CMK (cell line): Measurements from ENCODE around the gene PPA1.
"Not testable (repeated sequence)": the region's sequence is repeated elsewhere in the genome, so short reads cannot be mapped to it uniquely, and the experiment has no call there.

Experiments
- DNase-seq: peaks from one replicate; pipeline ENCODE4 v3.0.0-alpha.2; 2010; ENCODE audit warnings: low read depth

The PPA1 gene

GRCh38 chr10:70233109-70233938, at the start of gene PPA1:
Gene PPA1 (minus strand): TSS chr10:70233429. CDS start chr10:70233327, 102 bp downstream.
- peak; percentile 88 for DNase-seq

DNA sequence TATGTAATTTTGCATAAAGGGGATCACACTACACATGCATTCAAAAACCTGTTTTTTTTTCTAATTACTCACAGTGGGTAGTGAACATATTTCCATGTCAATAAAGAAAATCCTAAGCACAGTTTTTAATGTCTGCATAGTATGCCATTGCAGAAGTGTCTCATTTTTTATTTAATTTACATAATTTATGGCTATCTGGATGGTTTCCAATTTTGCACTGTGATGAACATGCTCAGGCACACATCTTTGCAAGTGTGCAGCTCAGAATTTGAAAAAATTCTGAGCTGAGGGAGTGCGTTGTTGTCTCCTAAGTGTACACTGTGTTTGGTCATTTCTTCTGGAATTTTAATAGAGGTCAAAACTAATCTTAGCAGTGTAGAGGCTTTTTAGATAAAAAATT, 48.4 kb upstream of the PPA1 start:
- no peak for DNase-seq

GRCh38 chr10:70280099-70280498, 46.9 kb upstream of the PPA1 start:
- DNase-seq = no peak

GRCh38 chr10:70277396-70278030, 44.3 kb upstream of the PPA1 start:
- no peak for DNase-seq

DNA sequence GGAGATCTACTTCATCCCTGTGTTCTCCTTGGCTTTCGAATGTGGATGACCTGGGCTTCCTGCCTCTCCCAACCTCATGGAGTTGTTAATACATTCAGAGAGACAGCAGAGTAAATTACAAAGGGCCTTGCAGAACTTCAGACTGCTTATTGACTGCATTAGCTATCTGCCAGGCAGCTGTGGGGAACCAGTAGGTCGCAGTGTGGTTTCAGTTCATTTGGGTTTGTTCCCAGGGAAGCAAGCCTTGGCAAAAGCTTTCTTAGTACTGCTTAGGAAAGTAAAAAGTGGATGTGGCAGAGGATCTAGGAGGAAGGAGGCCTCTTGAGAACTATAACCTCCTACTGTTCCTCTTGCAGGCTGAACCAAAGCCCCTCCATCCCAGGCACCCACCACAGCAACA, 41.4 kb upstream of the PPA1 start:
- no peak for DNase-seq

- no peak for DNase-seq
Observed at GRCh38 chr10:70272925-70273316, 39.7 kb upstream of the PPA1 start.

- DNase-seq = no peak
Observed at GRCh38 chr10:70271996-70272924, 39.0 kb upstream of the PPA1 start.

GRCh38 chr10:70270952-70271351, 37.7 kb upstream of the PPA1 start:
- DNase-seq = no peak

GRCh38 chr10:70269741-70270140, 36.5 kb upstream of the PPA1 start:
- DNase-seq = no peak

- no peak for DNase-seq
Observed at GRCh38 chr10:70268376-70268775, 35.1 kb upstream of the PPA1 start.

DNA sequence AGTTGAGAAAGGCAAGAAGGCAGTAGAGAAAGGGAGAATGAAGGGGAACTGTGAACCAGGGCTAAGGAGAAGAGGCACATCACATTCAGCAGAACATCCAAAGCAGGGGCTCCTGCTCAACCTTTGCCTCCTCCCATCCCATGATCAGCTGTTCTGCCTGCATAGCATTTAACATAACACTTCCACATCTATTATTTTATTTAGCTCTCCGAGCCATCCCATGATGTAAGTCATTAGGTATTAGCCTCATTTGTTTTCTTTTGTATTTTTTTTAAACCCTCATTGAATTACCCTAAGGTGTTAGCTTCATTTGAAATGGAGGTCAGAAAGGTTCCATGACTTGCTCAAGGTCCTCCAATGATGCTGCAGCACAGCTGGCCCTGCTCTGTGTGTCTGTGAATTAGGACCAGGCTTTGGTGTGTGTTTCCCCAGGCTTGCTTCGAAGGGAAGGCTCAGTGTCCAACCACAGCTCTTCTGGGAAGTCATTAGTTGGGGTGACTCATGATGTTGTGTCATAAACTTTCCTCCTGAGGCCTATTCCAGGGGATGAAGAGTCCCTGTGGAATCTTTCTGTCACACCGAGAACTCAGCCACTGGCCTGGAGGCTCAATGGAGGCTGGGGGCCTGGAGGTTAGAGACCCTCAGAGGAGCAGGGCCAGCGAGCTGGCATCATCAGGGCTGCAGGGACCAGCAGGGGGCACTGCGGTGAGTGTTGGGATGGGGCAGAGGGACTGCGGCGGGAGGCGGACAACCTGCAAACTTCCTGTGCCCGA, 34.1 kb upstream of the PPA1 start:
- DNase-seq = peak; percentile 3

DNA sequence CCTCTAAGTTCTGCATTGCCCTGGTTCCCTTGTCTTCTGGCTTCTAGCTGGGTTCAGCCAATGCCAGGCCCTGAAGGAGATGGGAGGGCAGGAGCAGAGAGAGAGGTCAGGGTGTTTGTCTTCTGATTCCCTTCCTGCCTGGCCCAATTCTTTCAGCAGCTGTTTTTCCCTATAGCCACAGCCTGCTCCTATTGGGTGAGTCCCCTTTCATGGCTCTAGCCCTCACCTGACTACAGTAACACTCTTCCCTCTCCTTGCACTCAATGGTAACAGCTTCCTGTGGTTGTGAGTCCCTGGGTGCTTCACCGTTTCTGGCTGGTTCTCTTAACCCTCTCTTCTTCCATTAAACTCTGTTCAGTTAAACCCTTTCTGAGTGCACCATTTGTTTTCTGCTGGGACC, 33.5 kb upstream of the PPA1 start:
- DNase-seq = no peak

DNA sequence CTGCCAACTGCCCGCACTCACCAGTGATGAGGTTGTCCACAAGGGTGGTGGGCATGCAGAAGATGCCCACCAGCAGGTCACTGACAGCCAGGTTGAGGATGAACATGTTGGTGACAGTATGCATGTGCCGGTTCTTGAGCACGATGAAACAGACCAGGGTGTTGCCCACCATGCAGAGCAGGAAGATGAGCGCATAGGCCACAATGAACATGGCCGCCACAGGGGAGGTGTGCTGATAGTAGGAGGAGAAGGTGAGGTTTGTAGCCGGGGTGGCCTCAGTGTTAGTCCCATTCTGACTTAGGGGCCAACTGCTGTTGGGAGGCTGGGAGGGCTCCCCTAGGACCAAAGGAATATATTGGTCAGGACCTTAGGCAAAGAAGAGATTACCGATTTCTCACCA, 32.8 kb upstream of the PPA1 start:
- DNase-seq = no peak

DNA sequence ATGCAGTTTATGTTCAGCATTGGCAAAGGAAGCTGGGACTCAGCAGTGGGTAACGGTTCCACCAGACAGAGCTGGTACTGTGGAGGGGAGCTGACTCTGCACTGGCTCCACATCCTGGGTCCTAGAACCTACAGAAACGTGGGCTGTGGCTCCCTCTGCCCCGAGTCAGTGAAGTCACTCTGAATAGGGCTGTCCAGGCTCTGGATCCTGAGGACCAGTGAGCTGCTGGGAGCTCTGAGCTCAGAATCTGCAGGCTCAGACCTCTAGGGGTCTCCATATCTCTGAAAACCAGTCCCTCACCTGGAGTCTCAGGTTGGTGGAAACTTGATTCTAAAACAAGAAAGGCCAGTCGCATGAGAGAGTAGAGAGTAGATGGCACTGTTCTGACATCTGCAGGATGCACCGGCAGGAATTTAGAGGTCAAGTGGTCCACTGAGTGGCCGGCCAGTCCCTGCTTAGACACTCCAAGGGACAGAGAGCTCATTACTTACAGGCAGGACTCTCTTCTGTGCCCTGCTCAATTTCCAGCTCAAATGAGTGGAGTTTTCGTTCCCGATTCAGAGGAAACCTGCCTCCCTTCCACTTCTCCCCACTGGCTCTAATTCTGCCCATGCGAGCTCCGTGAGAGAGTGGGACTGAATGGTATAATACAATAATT, 31.9 kb upstream of the PPA1 start:
- no peak for DNase-seq

GRCh38 chr10:70260734-70261133, 27.5 kb upstream of the PPA1 start:
- DNase-seq = no peak

DNA sequence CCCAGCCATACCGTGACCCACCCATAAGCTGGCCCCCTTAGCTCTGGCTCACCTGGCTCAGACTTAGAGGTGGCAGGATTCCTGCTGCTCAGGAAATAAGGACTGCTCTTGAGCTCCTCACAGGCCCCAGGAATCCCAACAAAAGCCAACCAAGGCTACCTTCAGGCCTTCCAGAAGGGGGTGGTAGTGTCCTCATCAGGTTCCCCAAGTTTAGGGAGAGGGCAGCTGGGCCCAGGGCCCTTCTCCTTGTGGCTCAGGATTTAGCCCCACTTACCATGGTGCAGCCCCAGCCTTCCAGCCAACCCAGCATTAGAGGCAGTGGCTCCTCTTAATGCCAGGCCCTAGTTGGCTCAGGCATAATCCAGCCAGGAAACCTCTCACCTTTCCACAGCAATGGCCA, 27.0 kb upstream of the PPA1 start:
- no peak for DNase-seq

DNA sequence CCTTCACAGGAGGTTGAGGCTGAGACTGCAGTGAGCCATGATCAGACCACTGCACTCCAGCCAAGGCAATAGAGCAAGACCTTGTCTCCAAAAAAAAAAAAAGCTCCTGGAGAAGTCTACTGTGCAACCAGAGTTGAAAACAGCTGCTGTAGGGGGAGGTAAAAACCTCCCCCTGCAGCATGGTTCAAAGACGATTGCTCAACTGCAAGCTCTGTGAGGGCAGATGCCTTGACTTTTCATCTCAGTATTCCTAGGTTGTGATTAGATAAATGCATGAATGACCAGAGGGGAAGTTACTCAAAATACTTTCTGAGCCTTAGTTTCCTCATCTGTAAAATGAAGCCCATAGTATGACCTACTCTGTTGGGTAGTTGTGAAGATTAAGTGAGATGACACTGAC, 25.0 kb upstream of the PPA1 start:
- DNase-seq = no peak

DNA sequence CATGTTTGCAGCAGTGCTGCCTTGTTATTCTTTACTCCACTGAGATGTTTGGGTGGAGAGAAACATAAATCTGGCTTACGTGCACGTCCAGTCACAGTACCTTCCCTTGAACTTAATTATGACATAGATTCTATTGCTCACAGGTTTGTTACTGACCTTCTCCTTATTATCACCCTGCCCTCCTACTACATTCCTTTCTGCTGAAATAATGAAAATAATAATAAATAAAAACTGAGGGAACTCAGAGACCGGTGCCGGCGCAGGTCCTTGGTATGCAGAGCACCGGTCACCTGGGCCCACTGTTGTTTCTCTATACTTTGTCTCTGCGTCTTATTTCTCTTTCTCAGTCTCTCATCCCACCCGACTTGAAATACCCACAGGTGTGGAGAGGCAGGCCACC, 24.6 kb upstream of the PPA1 start:
- not testable (repeated sequence) for DNase-seq

- DNase-seq = no peak
Observed at GRCh38 chr10:70256463-70256862, 23.2 kb upstream of the PPA1 start.

GRCh38 chr10:70255329-70256299, 22.4 kb upstream of the PPA1 start:
- DNase-seq = no peak
